ENCODE measurements around the gene SHMT2. TPM values are rescaled to one million over a fixed set of nuclear protein-coding genes. Genes with fewer than 3 reads are reported as not detected.

Gene SHMT2
- total RNA-seq, 2 donors from 2014 or later = 507 to 550 TPM

DNA sequence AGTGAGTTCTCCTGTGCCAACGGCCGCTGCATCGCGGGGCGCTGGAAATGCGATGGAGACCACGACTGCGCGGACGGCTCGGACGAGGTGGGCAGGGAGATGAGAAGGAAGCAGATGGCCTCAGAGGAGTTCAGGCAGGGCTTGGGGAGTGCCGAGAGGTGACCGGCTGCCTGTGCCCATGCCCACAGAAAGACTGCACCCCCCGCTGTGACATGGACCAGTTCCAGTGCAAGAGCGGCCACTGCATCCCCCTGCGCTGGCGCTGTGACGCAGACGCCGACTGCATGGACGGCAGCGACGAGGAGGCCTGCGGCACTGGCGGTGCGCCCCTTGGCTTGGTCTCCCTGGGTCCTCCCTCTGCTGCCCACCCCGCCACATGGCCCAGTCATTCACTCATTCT lies 26.3 kb upstream of the SHMT2 start:
- DNase-seq (no peak), ATAC-seq (replicated peaks in 1 of 2) (no peak)
- Mint-ChIP-seq H3K4me3 (no peak overlapping the region), H3K27ac (no peak overlapping the region), H3K27me3 (ENCODE audit: low read depth) (no peaks in the 10 kb centered on the region), H3K9me3 (no peaks in the 10 kb centered on the region), H3K36me3 (ENCODE audit: insufficient read depth in 2 of 2) (no peaks in the 10 kb centered on the region), H3K4me1 (ENCODE audit: low read depth) (no peaks in the 10 kb centered on the region)

DNA sequence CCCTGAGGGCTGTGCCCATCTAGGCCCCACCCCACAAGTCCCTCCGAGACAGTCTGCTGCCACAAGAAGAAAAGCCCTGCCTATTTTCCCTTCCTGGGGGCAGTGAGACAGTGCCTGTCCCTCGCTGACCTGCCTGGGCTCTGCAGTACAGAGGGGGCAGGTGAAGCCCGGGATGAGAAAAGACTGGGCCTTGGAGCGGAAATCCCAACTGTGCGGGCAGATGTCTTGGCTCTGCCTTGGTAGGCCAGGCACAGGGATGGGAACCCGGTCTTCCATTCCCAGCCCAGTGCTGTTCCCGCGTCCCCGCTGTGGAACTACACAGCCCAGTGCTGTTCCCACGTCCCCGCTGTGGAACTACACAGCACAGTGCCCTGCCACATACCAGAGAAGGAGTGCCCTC lies 25.7 kb upstream of the SHMT2 start:
- H3K4me3 Mint-ChIP-seq = no peak overlapping the region
- H3K9me3 Mint-ChIP-seq = no peaks in the 10 kb centered on the region
- no peaks in the 10 kb centered on the region for H3K4me1 Mint-ChIP-seq (ENCODE audit: low read depth)
- no peak for DNase-seq
- no peaks in the 10 kb centered on the region for H3K27me3 Mint-ChIP-seq (ENCODE audit: low read depth)
- no peaks in the 10 kb centered on the region for H3K36me3 Mint-ChIP-seq (ENCODE audit: insufficient read depth in 2 of 2)
- no peak for ATAC-seq (replicated peaks in 1 of 2)
- no peak overlapping the region for H3K27ac Mint-ChIP-seq

DNA sequence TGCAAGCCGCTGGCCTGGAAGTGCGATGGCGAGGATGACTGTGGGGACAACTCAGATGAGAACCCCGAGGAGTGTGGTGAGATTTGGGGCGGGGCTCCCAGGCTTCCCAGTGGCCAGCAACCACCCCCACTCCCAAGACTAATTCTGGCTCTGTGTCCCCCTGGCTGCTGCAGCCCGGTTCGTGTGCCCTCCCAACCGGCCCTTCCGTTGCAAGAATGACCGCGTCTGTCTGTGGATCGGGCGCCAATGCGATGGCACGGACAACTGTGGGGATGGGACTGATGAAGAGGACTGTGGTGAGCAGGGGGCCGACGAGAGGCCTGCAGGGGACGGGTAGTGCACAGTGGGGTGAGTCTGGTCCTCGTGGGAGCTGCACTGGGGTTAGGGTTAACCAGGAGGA lies 25.1 kb upstream of the SHMT2 start:
- no peak for DNase-seq
- ATAC-seq (replicated peaks in 1 of 2) = no peak
- Mint-ChIP-seq H3K27me3 (ENCODE audit: low read depth) (no peaks in the 10 kb centered on the region), H3K9me3 (no peaks in the 10 kb centered on the region), H3K4me1 (ENCODE audit: low read depth) (no peaks in the 10 kb centered on the region), H3K36me3 (ENCODE audit: insufficient read depth in 2 of 2) (no peaks in the 10 kb centered on the region), H3K4me3 (no peak overlapping the region), H3K27ac (no peak overlapping the region)

DNA sequence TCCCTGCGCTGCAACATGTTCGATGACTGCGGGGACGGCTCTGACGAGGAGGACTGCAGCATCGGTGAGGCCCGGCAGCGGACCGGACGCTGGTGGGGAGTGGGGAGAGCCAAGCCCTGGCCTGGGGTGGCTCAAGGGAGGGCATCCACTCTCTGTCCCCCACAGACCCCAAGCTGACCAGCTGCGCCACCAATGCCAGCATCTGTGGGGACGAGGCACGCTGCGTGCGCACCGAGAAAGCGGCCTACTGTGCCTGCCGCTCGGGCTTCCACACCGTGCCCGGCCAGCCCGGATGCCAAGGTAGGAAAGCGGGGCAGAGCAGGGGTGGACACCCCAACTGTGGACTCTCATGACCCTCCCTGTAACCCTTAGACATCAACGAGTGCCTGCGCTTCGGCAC lies 24.3 kb upstream of the SHMT2 start:
- DNase-seq (no peak), ATAC-seq (replicated peaks in 1 of 2) (no peak)
- H3K9me3 Mint-ChIP-seq = no peaks in the 10 kb centered on the region
- H3K4me1 Mint-ChIP-seq (ENCODE audit: low read depth) = no peaks in the 10 kb centered on the region
- H3K27ac Mint-ChIP-seq = no peak overlapping the region
- H3K4me3 Mint-ChIP-seq = no peak overlapping the region
- H3K36me3 Mint-ChIP-seq (ENCODE audit: insufficient read depth in 2 of 2) = no peaks in the 10 kb centered on the region
- H3K27me3 Mint-ChIP-seq (ENCODE audit: low read depth) = no peaks in the 10 kb centered on the region

DNA sequence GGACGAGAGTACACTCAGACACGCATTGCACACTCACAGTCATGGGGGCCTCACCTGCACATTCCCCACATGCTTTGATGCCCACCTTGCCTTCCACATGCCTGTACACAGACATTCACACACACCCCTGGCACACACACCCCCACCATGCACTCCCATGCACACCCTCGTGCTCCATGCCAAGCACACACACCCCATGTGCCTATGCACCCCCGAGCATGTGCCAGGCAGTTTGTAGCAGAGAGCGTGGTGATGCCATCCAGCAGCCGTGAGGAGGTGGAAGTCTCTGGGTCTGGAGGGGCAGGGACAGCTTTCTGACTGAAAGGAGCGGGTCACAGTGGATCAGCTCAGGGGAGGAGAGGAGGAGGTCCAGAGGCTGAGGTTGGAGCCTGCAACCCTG lies 23.6 kb upstream of the SHMT2 start:
- Mint-ChIP-seq H3K4me1 (ENCODE audit: low read depth) (no peaks in the 10 kb centered on the region), H3K27me3 (ENCODE audit: low read depth) (no peaks in the 10 kb centered on the region), H3K27ac (no peak overlapping the region), H3K4me3 (no peak overlapping the region), H3K9me3 (no peaks in the 10 kb centered on the region), H3K36me3 (ENCODE audit: insufficient read depth in 2 of 2) (no peaks in the 10 kb centered on the region)
- DNase-seq (no peak), ATAC-seq (replicated peaks in 1 of 2) (no peak)

DNA sequence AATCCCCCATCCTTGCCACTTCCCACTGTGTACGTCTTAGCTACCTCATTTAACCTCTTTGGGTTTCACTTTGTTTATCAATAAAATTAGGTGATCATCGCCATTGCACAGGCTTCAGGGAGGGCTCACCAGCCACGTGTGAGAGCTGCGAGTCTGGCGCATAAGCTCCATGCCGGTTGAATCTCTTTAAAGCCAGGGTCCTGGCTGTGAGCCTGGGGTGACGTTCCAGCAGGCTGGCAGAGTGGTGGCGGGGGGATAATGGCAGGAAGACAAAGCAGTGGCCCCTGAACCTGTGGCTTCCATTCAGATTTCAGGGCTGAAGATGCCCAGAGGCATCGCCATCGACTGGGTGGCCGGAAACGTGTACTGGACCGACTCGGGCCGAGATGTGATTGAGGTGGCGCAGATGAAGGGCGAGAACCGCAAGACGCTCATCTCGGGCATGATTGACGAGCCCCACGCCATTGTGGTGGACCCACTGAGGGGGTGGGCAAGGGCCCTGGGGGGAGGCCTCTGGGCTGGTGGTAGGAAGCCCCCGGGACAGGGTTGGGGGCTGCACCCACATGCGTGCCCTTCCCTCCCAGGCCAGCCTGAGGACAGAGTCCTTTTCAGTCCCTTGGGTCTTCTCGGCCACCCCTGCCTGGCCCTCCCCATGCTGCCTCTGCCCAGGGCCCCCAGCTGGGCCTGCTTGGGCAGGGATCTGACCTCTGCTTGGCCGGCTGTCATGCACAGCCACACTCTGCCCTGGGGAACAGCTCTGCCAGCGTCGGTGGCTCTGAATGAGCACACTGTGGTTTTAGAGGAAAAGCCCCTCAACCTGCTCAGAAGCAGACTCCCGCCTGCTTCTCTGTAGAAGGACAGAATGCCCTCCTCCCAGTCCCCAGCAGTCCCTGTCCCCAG lies 21.5 kb upstream of the SHMT2 start:
- no peaks in the 10 kb centered on the region for H3K36me3 Mint-ChIP-seq (ENCODE audit: insufficient read depth in 2 of 2)
- H3K4me1 Mint-ChIP-seq (ENCODE audit: low read depth) = no peaks in the 10 kb centered on the region
- H3K27ac Mint-ChIP-seq = no peak overlapping the region
- H3K4me3 Mint-ChIP-seq = no peak overlapping the region
- ATAC-seq (replicated peaks in 1 of 2) (no peak), DNase-seq (no peak)
- H3K27me3 Mint-ChIP-seq (ENCODE audit: low read depth) = no peaks in the 10 kb centered on the region
- no peaks in the 10 kb centered on the region for H3K9me3 Mint-ChIP-seq

DNA sequence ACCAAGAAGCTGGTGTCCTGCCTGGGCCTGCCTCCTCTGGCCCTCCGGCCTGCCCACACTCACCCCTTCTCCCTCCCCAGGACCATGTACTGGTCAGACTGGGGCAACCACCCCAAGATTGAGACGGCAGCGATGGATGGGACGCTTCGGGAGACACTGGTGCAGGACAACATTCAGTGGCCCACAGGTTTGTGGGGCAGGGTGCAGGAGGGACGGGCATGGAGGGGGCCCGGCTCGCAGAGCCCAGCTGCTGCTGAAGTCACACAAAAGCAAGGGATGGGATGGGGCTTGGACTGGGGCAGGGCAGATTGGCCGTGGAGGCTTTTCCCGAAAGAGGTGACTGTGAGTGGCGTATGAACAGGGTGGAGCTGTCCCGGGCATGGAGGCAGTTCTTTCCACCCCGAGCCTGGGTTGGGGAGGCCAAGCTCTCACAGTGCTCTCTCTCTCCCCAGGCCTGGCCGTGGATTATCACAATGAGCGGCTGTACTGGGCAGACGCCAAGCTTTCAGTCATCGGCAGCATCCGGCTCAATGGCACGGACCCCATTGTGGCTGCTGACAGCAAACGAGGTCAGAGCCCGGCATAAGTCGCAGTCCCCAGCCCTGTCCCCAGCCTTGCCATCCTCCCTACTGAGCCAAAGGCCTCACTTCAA lies 20.8 kb upstream of the SHMT2 start:
- H3K4me3 Mint-ChIP-seq = no peak overlapping the region
- H3K27ac Mint-ChIP-seq = no peak overlapping the region
- H3K4me1 Mint-ChIP-seq (ENCODE audit: low read depth) = peaks cover 6% of the 10 kb centered on the region
- H3K36me3 Mint-ChIP-seq (ENCODE audit: insufficient read depth in 2 of 2) = no peaks in the 10 kb centered on the region
- H3K27me3 Mint-ChIP-seq (ENCODE audit: low read depth) = peaks cover 6% of the 10 kb centered on the region
- H3K9me3 Mint-ChIP-seq = no peaks in the 10 kb centered on the region
- DNase-seq (no peak), ATAC-seq (replicated peaks in 1 of 2) (no peak)

DNA sequence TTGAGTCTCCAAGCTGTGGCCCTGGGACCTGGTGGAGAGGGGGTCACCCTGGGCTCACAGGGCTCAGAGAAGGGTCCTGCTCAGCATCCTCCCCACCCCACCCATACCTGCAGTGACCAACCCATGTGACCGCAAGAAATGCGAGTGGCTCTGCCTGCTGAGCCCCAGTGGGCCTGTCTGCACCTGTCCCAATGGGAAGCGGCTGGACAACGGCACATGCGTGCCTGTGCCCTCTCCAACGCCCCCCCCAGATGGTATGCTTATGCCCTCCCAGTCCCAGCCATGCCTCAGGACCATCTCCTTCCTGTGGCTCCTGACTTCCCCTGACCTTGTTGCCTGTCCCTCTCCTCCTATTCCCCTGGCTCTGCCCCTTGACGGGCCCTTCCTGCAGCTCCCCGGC lies 19.6 kb upstream of the SHMT2 start:
- Mint-ChIP-seq H3K9me3 (no peaks in the 10 kb centered on the region), H3K27me3 (ENCODE audit: low read depth) (peaks cover 17% of the 10 kb centered on the region), H3K4me1 (ENCODE audit: low read depth) (peaks cover 15% of the 10 kb centered on the region), H3K36me3 (ENCODE audit: insufficient read depth in 2 of 2) (no peaks in the 10 kb centered on the region), H3K27ac (no peak overlapping the region), H3K4me3 (no peak overlapping the region)
- DNase-seq = no peak
- no peak for ATAC-seq (replicated peaks in 1 of 2)

DNA sequence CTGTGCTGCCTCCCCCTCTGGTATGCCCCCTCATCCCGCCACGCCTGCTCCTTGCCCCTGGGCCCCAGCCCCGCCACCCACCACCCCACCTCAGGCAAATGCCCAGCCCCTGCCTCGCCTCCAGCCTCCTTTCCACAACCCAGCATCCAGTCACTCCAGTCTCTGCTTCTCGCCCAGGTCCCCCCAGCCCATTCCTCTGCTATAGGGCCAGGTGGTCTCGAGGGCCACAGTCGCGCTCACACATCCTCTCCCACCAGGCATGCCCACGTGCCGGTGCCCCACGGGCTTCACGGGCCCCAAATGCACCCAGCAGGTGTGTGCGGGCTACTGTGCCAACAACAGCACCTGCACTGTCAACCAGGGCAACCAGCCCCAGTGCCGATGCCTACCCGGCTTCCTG lies 19.1 kb upstream of the SHMT2 start:
- no peak overlapping the region for H3K27ac Mint-ChIP-seq
- H3K27me3 Mint-ChIP-seq (ENCODE audit: low read depth) = peaks cover 23% of the 10 kb centered on the region
- H3K36me3 Mint-ChIP-seq (ENCODE audit: insufficient read depth in 2 of 2) = no peaks in the 10 kb centered on the region
- no peaks in the 10 kb centered on the region for H3K9me3 Mint-ChIP-seq
- no peak overlapping the region for H3K4me3 Mint-ChIP-seq
- ATAC-seq (replicated peaks in 1 of 2) = no peak
- H3K4me1 Mint-ChIP-seq (ENCODE audit: low read depth) = peaks cover 19% of the 10 kb centered on the region
- DNase-seq = no peak

DNA sequence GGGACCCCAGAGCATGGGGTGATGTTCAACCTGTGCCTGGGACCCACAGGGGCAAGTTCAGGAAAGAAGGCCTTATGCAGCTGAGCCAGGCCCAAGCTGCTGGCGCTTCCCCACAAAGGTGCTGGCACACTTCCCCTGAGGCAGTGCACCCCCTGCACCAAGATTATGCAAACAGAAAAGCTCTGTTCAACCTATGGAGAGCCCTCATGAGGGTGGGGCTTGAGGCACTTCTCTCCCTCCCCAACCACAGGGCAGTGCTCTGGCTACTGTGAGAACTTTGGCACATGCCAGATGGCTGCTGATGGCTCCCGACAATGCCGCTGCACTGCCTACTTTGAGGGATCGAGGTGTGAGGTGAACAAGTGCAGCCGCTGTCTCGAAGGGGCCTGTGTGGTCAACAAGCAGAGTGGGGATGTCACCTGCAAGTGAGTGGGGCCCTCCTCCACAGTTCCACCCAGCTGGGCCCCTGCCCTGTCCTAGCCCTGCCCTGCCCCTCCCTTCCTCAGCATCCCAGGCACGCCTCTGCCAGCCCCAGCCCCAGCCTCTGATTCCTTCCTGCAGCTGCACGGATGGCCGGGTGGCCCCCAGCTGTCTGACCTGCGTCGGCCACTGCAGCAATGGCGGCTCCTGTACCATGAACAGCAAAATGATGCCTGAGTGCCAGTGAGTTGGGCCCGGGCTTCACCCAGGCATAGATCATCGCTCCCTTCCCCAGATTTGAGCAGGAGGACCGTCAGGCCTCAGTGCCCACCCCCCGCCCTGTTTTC lies 18.4 kb upstream of the SHMT2 start:
- Mint-ChIP-seq H3K4me1 (ENCODE audit: low read depth) (peaks cover 25% of the 10 kb centered on the region), H3K27me3 (ENCODE audit: low read depth) (peaks cover 29% of the 10 kb centered on the region), H3K36me3 (ENCODE audit: insufficient read depth in 2 of 2) (no peaks in the 10 kb centered on the region), H3K27ac (no peak overlapping the region), H3K9me3 (no peaks in the 10 kb centered on the region), H3K4me3 (no peak overlapping the region)
- no peak for DNase-seq
- no peak for ATAC-seq (replicated peaks in 1 of 2)

DNA sequence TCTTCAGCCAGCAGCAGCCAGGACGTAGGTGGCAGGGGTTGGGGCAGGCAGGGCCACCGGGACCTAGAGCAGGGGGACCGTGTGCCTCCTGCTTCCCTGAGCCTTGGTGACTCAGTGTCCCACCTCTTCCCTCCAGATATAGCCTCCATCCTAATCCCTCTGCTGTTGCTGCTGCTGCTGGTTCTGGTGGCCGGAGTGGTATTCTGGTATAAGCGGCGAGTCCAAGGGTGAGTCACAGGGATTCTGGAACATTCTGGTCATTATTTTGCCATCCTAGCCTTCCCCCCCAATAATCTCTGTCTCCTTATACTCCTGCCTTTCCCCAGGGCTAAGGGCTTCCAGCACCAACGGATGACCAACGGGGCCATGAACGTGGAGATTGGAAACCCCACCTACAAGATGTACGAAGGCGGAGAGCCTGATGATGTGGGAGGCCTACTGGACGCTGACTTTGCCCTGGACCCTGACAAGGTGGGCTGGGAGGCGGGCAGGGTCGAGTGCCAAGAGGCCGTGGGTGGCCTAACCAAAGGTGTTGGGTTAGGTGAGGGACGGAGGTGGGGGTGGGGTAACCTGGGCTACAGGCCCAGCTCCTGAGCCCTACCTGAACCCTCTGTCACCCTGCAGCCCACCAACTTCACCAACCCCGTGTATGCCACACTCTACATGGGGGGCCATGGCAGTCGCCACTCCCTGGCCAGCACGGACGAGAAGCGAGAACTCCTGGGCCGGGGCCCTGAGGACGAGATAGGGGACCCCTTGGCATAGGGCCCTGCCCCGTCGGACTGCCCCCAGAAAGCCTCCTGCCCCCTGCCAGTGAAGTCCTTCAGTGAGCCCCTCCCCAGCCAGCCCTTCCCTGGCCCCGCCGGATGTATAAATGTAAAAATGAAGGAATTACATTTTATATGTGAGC lies 17.5 kb upstream of the SHMT2 start:
- peaks cover 26% of the 10 kb centered on the region for H3K4me1 Mint-ChIP-seq (ENCODE audit: low read depth)
- no peak for DNase-seq
- no peak for ATAC-seq (replicated peaks in 1 of 2)
- H3K27ac Mint-ChIP-seq = no peak overlapping the region
- H3K36me3 Mint-ChIP-seq (ENCODE audit: insufficient read depth in 2 of 2) = no peaks in the 10 kb centered on the region
- H3K9me3 Mint-ChIP-seq = no peaks in the 10 kb centered on the region
- peaks cover 30% of the 10 kb centered on the region for H3K27me3 Mint-ChIP-seq (ENCODE audit: low read depth)
- H3K4me3 Mint-ChIP-seq = no peak overlapping the region

DNA sequence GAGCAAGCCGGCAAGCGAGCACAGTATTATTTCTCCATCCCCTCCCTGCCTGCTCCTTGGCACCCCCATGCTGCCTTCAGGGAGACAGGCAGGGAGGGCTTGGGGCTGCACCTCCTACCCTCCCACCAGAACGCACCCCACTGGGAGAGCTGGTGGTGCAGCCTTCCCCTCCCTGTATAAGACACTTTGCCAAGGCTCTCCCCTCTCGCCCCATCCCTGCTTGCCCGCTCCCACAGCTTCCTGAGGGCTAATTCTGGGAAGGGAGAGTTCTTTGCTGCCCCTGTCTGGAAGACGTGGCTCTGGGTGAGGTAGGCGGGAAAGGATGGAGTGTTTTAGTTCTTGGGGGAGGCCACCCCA lies 16.8 kb upstream of the SHMT2 start:
- Mint-ChIP-seq H3K36me3 (ENCODE audit: insufficient read depth in 2 of 2) (peaks cover 0 to 3% of the 10 kb centered on the region in 2 donors), H3K4me3 (no peak overlapping the region), H3K9me3 (no peaks in the 10 kb centered on the region), H3K27me3 (ENCODE audit: low read depth) (peaks cover 36% of the 10 kb centered on the region), H3K27ac (no peak overlapping the region), H3K4me1 (ENCODE audit: low read depth) (peaks cover 32% of the 10 kb centered on the region)
- ATAC-seq (replicated peaks in 1 of 2) (no peak), DNase-seq (no peak)

Measured in activated T-cell treated with anti-CD3 and anti-CD28 coated beads, Interleukin-2, amount 50 U/mL, for 72 hours (primary cell).